ENCODE results near the gene PFKL. TPM values are rescaled to one million over a fixed set of nuclear protein-coding genes. Genes with fewer than 3 reads are reported as not detected.
"Not testable (repeated sequence)": the region's sequence is repeated elsewhere in the genome, so short reads cannot be mapped to it uniquely, and the experiment has no call there.

The PFKL gene
- total RNA-seq, 1 experiment from 2014 or later: 360 TPM

DNA sequence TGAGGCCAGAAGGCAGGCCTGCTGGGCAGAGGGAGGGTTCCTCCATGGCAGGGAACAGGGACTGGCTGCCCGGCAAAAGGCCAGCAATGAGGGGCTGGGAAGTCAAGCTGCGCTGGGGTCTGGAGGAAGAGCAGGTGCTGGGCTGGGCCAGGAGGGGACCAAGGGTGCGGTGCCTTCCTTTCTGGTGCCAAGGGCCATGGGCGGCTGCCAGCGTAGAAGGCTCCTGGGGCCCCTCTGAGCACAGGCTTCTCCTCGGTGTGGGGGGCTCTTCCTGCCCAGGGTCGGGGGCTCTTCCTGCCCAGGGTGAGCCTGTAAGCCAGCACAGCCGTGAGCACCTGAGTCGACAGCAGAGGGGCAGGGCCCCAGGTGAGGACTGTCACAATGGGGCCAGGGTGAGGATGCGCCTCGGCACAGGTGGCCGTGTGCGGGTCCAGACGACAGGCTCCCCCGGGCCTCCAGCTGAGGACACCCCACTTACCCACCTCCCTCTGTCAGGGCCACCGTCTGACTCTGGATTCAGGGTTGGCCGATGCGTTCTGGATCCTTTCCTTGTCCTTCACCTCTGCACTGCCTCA, 27.5 kb upstream of the PFKL start:
- in situ Hi-C loops (cut with HindIII; ENCODE audit: low pct_unique_long_range_greater_than_20kb, low sequenced_read_pairs): no loop called here
- no peak for DNase-seq (ENCODE audit: low read depth)

DNA sequence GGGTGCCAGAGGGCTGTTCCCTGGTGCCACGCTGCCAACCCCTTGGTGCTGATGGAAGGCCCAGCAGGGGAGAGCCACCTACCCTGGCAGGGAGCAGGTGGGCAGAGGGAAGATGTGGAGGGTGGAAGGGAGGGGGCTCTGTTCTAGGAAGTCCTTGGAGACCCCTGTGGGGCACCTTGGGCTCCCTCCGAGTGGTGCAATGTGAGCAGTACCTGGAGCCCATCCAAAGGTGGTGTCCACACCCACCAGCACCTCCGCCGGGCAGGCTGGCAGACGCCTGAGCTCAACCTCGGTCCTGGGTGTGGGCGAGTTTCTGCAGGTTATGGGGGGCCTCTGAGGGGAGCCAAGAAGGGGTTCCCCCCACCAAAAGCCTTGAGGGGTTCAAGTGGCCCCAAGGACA, 26.8 kb upstream of the PFKL start:
- in situ Hi-C loops (cut with HindIII; ENCODE audit: low pct_unique_long_range_greater_than_20kb, low sequenced_read_pairs): no loop called here

DNA sequence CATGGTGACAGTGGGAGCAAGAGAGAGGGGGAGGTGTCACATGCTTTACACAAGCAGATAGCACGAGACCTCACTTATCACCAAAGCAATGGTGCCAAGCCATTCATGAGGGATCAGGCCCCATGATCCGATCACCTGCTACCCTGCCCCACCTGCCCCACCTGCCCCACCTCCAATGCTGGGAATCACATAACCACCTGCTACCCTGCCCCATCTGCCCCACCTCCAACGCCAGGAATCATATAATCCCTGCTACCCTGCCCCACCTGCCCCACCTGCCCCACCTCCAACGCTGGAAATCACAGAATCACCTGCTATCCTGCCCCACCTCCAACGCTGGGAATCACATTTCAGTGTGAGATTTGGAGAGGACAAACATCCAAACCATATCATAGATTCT, 24.8 kb upstream of the PFKL start:
- no peak for DNase-seq (ENCODE audit: low read depth)
- in situ Hi-C loops (cut with HindIII; ENCODE audit: low pct_unique_long_range_greater_than_20kb, low sequenced_read_pairs): no loop called here

More for the DNA sequence above, 26.8 kb upstream of the PFKL start:
- DNase-seq (ENCODE audit: low read depth): no peak

DNA sequence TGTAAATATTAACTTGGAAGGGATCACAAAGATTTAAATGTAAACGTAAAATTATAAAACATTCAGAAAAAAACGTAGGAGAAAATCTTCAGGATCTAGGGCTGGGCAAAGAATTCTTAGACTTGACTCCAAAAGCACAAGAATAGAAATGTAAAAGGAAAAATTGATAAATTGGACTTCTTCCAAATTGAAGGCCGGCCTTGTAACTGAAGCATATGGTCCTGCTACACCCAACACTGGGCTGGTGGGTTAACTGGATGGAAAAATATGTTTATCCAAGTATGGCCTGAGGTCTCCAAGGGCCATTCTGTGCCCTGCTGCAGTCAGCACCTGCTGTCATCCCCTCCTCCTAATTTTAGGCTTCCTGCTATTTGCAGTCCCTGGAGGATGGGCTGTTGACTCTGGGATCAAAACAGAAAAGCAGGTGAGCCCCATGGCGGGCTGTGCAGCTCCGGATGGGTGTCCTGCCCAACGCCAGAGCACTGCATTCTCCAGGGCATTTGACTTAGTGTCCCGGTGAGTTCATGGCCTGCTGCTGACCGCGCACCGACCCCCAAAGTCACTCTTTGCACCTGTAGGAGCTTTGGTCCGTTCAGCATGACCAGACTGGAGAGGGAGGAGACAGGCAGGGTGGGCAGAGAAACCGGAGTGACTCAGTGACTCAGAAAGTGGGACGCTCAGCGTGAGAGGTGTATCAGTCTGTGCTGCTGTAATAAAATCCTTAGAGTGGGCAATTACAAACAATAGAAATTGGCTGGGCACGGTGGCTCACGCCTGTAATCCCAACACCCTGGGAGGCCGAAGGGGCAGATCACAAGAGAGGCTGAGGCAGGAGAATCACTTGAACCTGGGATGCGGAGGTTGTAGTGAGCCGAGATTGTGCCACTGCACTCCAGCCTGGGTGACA, 20.2 kb upstream of the PFKL start:
- DNase-seq (ENCODE audit: low read depth): no peak
- in situ Hi-C loops (cut with HindIII; ENCODE audit: low pct_unique_long_range_greater_than_20kb, low sequenced_read_pairs): no loop called here

DNA sequence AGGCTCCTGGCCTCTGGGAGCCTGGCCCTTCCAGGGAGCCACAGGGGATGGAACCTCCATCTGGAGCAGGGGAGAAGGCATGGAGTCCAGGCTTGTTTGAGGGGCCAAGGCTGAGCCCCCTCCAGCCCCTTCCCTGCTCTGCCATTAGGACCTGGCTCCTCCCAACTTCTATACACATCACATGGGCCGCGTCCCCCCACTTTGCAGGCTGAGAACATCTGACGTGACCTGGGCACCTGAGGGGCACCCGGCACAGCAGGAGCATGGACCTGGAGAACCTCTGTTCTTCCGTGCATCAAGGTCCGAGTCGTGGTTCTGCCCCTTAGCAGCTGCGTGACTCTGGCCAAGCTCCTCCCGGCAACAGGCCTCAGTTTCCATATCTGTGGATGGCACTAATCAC, 18.1 kb upstream of the PFKL start:
- DNase-seq (ENCODE audit: low read depth): no peak
- in situ Hi-C loops (cut with HindIII; ENCODE audit: low pct_unique_long_range_greater_than_20kb, low sequenced_read_pairs): no loop called here

DNA sequence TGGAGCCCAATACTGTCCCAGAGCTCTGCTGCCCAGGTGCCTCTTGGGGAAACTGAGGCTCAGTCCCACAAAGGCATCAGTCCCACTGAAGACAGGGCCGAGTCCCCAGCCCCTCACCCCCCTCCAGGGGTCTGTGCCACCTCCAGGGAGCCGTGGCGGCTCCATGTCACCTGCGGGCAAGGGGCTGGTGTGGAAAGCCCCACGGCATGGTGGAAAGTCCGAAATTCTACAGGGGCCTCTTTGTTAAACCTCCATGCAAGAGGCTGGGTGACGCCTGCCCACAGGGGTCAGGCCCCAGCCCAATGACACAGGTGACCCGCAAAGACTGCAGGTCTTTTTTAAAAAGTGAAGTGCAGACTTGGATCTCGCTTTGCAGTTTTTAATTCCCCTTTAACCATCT, 17.5 kb upstream of the PFKL start:
- no peak for DNase-seq (ENCODE audit: low read depth)
- in situ Hi-C loops (cut with HindIII; ENCODE audit: low pct_unique_long_range_greater_than_20kb, low sequenced_read_pairs): no loop called here

DNA sequence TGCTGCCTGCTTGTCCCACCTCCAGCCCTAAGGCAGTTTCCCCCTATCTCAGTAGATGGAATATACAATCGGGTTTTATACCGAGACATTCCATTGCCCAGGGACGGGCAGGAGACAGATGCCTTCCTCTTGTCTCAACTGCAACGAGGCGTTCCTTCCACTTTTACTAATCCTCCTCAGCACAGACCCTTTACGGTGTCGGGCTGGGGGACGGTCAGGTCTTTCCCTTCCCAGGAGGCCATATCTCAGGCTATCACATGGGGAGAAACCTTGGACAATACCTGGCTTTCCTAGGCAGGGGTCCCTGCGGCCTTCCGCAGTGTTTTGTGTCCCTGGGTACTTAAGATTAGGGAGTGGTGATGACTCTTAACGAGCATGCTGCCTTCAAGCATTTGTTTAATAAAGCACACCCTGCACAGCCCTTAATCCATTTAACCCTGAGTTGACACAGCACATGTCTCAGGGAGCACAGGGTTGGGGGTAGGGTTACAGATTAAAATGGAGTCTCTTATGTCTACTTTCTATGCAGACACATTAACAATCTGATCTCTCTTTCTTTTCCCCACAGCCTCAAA, 16.6 kb upstream of the PFKL start:
- DNase-seq (ENCODE audit: low read depth); in situ Hi-C loops (cut with HindIII; ENCODE audit: low pct_unique_long_range_greater_than_20kb, low sequenced_read_pairs): not testable (repeated sequence)

DNA sequence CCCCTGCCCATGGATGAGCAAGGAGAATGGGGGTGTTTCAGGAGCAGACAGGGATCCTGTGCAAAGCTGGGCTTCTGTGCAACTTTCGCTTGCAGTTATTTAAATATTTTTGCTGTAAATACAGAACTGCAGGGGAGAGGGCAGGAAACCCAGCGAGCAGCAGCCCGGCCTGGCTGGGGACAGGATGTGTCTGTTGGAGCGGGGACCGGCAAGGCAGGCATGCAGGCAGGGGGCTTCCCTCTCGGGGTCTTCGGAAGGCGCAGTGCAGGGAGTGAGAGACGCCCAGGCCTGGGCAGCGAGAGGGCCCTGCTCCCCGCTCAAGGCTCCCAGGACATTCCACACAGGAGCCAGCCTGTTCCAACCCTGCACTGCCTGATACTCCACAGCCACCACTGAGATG, 15.9 kb upstream of the PFKL start:
- DNase-seq (ENCODE audit: low read depth): no peak
- in situ Hi-C loops (cut with HindIII; ENCODE audit: low pct_unique_long_range_greater_than_20kb, low sequenced_read_pairs): no loop called here

DNA sequence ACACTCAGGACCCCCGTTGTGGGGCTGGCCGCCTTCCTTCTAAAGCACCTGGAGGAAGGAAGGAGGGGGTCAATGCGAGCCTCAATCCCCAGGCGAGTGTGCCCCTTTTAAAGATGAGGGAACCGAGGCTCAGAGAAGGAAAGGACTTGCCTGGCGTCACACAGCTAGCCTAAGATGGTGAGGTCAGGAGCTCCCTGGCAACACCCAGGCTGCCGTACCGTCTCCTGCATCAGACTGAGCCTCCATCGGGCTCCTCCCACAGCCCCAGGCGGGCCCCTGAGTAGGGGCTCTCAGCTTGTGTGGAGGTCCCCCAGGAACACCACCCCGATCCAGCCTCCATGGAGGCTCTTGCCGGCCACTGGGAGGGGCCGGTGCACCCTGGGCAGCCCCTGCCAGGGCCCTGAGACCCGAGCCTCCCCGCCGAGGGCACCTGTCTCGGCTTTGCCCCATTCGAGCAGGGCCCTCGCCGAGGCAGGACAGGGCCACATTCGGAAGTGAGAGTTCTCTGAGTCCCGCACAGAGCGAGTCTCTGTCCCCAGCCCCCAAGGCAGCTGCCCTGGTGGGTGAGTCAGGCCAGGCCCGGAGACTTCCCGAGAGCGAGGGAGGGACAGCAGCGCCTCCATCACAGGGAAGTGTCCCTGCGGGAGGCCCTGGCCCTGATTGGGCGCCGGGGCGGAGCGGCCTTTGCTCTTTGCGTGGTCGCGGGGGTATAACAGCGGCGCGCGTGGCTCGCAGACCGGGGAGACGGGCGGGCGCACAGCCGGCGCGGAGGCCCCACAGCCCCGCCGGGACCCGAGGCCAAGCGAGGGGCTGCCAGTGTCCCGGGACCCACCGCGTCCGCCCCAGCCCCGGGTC, 14.5 kb upstream of the PFKL start, which contains the start of gene AIRE:
AIRE (plus strand) TSS at position 739 of the 855 bp plus-strand sequence. CDS start 131 bp downstream, outside the sequence.
- no peak for DNase-seq (ENCODE audit: low read depth)

DNA sequence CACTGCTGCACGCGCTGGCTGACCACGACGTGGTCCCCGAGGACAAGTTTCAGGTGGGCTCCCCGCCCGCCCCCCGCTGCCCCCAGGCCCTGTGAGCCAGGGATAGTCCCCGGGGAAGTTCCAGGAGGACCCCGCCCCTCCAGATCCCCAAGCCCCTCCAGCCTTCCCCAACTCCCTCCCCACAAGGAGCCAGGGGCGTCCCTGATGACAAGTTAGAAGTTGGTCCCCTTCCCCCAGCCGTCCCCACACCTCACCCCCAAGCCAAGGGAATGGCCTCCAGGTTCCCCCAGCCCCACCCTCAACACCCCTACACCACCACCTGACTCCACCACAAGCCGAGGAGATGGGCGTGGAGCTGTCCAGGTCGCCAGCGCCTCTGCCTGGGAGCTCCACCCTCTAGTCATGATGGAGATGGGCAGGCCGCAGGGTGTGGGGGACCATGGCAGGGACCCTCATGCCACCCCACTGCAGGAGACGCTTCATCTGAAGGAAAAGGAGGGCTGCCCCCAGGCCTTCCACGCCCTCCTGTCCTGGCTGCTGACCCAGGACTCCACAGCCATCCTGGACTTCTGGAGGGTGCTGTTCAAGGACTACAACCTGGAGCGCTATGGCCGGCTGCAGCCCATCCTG, 13.7 kb upstream of the PFKL start:
- DNase-seq (ENCODE audit: low read depth): no peak
- in situ Hi-C loops (cut with HindIII; ENCODE audit: low pct_unique_long_range_greater_than_20kb, low sequenced_read_pairs): no loop called here

More for the DNA sequence above, 14.5 kb upstream of the PFKL start, which contains the start of gene AIRE:
- in situ Hi-C loops (cut with HindIII; ENCODE audit: low pct_unique_long_range_greater_than_20kb, low sequenced_read_pairs): no loop called here

DNA sequence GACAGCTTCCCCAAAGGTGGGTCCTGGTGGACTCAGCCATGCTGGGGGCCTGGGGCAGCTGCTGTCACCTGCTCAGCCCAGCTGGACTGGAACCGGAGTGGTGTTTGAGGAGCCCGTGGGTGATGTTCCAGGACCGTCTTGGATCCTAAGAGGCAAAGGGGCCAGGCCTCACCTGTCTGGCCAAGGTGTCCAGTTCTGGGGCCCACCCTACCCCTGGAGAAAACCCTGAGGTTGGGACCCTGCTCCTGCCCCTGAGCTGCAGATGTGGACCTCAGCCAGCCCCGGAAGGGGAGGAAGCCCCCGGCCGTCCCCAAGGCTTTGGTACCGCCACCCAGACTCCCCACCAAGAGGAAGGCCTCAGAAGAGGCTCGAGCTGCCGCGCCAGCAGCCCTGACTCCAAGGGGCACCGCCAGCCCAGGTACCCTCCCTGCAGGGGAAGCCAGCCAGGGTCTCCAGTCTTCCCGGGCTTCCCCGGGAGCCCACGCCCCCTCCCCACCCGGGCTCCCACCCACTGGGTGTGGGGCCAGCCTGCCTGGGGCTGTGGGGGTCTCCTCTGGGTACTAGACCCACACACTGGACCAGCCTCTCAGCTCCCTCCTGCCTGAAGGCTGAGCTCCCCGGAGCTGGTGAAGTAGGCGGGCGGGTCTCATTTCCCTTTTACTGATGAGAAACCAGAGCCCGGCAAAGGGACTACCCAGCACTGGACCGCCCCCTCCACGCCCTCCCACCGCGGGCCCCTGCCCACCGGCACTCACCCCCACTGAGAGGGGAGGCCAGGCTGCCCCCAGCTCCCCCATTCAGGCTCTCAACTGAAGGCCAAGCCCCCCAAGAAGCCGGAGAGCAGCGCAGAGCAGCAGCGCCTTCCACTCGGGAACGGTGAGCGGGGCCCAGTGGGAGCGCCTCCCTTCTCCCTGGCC, 12.9 kb upstream of the PFKL start:
- no peak for DNase-seq (ENCODE audit: low read depth)
- in situ Hi-C loops (cut with HindIII; ENCODE audit: low pct_unique_long_range_greater_than_20kb, low sequenced_read_pairs): no loop called here

DNA sequence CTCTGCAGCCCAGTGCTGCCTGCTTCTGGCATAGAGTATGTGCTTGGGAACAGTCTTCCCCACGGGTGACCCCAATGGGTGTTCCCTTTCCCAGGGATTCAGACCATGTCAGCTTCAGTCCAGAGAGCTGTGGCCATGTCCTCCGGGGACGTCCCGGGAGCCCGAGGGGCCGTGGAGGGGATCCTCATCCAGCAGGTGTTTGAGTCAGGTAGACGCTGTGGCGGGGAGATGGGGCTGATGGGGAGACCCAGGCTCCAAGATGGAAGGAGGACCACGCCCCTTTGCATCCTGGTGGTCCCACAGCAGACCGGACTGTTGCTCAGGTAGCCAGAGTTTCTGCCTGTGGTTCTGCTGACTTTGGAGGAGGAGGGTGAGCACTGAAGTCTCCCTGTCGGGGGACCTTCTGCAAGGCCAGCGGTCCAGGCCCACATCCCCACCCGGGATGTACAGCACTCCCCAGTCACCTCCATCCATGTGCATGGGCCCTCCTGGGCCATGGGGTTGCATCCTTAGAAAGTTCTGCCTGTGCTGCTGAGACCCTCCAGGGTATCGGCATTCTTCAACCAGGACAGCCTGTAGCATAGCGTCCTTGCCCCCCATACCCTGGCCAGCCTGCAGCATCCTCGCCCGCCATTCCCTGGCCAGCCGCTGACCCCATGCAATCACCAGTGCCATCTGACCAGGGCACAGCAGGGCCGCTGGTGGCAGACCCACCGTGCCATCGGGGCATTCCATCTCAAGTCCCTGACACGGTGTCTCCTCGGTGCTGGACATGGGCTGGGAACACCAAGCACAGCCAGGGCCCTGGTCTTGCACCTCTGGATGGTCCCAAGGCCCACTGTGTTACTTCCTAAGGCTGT, 11.4 kb upstream of the PFKL start:
- no peak for DNase-seq (ENCODE audit: low read depth)
- in situ Hi-C loops (cut with HindIII; ENCODE audit: low pct_unique_long_range_greater_than_20kb, low sequenced_read_pairs): no loop called here

DNA sequence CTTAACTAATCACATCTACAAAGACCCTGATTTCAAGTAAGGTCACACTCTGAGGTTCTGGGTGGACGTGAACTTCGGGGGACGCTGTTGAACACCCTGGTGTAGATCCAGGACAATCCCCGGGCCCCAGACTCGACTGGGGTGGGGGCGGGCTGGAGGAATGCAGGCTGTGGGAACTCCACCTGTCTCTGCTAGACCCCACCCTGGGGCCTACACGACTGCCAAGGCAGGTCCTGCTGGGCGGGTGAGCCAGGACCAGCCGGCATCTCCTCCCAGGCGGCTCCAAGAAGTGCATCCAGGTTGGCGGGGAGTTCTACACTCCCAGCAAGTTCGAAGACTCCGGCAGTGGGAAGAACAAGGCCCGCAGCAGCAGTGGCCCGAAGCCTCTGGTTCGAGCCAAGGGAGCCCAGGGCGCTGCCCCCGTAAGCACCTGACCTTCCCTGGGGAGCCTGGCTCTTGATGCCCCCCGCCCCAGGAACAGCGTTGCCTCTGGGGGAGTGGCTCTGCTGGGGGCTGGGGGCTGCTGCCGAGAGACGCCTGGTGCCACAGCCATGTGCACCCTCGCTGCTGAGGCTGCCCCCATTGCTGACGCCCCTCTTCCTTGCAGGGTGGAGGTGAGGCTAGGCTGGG, 10.4 kb upstream of the PFKL start:
- no peak for DNase-seq (ENCODE audit: low read depth)
- in situ Hi-C loops (cut with HindIII; ENCODE audit: low pct_unique_long_range_greater_than_20kb, low sequenced_read_pairs): no loop called here

DNA sequence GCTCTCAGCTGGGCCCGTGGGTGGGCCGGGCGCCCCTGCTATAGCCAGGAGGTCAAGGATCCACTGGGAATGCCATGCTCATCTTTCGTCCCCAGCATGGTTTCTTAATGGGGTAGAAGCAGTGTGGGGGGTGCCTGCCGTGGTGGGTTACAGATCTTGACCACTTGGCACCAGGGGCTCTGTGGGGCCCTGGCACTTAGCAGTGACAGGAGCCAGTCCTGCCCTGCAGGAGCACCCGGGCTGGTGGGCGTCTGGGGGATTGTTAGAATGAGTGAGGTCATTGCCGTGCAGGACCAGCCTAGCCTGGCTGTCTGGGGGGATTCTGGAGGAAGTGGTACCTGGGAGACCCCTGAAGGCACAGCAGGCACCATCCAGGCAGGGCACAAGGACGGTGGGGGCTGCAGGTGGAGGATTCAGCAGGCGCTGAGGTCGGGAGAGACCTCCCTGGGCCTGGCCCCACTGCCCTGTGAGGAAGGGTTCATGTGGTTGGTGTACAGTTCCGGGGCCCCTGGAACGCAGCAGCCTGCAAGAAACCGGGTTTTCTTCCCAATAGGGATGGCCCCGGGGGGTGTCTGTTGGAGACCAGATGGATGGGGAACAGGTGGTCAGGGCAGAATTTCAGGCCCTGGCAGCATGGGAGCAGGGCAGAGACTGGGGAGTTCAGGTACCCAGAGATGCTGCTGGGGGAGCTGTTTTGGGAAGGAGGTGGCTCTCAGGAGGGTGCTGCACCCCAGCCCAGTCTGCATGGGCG, 9.4 kb upstream of the PFKL start:
- DNase-seq (ENCODE audit: low read depth): no peak
- in situ Hi-C loops (cut with HindIII; ENCODE audit: low pct_unique_long_range_greater_than_20kb, low sequenced_read_pairs): no loop called here
